SU-DHL-6 (cell line): Measurements from ENCODE around the gene MAPK14.

ENCODE experiments used
- H2AFZ ChIP-seq: fragments of 200-600 bp; sonication (generic); 2 replicates; pipeline ENCODE4 v1.6.1; 2014; ENCODE audit warnings: low read depth, mild to moderate bottlenecking, moderate library complexity, mixed read lengths, antibody characterized with exemption, low read length; ENCODE audit not compliant: severe bottlenecking
- H3F3A ChIP-seq: fragments of 200-600 bp; shearing (Covaris generic); 2 replicates; pipeline ENCODE4 v1.6.0; 2016; ENCODE audit warnings: antibody characterized with exemption, mild to moderate bottlenecking; ENCODE audit not compliant: insufficient read depth
- H3K27ac ChIP-seq: fragments of 200-600 bp; sonication (generic); 2 replicates; pipeline ENCODE4 v1.5.1; 2016; ENCODE audit warnings: low read depth, mild to moderate bottlenecking, low read length, moderate library complexity, mixed read lengths
- H3K27me3 ChIP-seq: fragments of 200-600 bp; sonication (generic), shearing (Covaris generic); 2 replicates; pipeline ENCODE4 v1.6.0; 2014; ENCODE audit warnings: mild to moderate bottlenecking, low read length
- H3K36me3 ChIP-seq: fragments of 200-600 bp; sonication (generic); 2 replicates; pipeline ENCODE4 v1.6.1; 2014; ENCODE audit warnings: mild to moderate bottlenecking, low read length, mixed read lengths
- H3K4me2 ChIP-seq: fragments of 300-600, 200-600 bp; shearing (Covaris generic), sonication (generic); 2 replicates; pipeline ENCODE4 v1.6.0; 2014; ENCODE audit warnings: low read length, low read depth, mild to moderate bottlenecking; ENCODE audit not compliant: poor library complexity, severe bottlenecking
- H3K4me3 ChIP-seq: fragments of 200-600 bp; sonication (generic); 2 replicates; pipeline ENCODE4 v1.5.1; 2014; ENCODE audit warnings: antibody characterized with exemption, low read length, mild to moderate bottlenecking, mixed read lengths; ENCODE audit not compliant: insufficient read depth, poor library complexity, severe bottlenecking
- H3K79me2 ChIP-seq: fragments of 200-600 bp; sonication (generic); 2 replicates; pipeline ENCODE4 v1.6.1; 2014; ENCODE audit warnings: mild to moderate bottlenecking, low read length, moderate library complexity; ENCODE audit not compliant: insufficient read depth
- H3K9ac ChIP-seq: fragments of 200-600 bp; sonication (generic); 2 replicates; pipeline ENCODE4 v1.7.0; 2014; ENCODE audit warnings: mild to moderate bottlenecking, low read length
- H3K9me2 ChIP-seq: fragments of 200-600 bp; sonication (generic); replicated peaks from 2 replicates; pipeline ENCODE4 v1.6.1; 2014; ENCODE audit warnings: low read length; ENCODE audit not compliant: insufficient read depth
- H3K9me3 ChIP-seq: fragments of 200-600 bp; sonication (generic); 2 replicates; pipeline ENCODE4 v1.6.1; 2014; ENCODE audit warnings: low read length, mixed read lengths; ENCODE audit not compliant: insufficient read depth
- H4K20me1 ChIP-seq: fragments of 200-600 bp; sonication (generic); 2 replicates; pipeline ENCODE4 v1.6.1; 2014; ENCODE audit warnings: low read depth, mild to moderate bottlenecking, antibody characterized with exemption, low read length, moderate library complexity, mixed read lengths
- CTCF ChIP-seq: fragments of 200-600 bp; sonication (generic); IDR thresholded peaks from one replicate; pipeline ENCODE4 v1.5.1; 2017; ENCODE audit warnings: antibody characterized with exemption, mild to moderate bottlenecking, low read length, moderate library complexity; ENCODE audit not compliant: insufficient read depth, poor library complexity, severe bottlenecking
- EZH2phosphoT487 ChIP-seq: fragments of 200-600 bp; sonication (generic), shearing (Covaris generic); conservative IDR thresholded peaks from 2 replicates; pipeline ENCODE4 v1.6.1; 2018; ENCODE audit warnings: mild to moderate bottlenecking, antibody characterized with exemption, low read length, moderate library complexity, mixed read lengths

The MAPK14 gene

GRCh38 chr6:36025260-36025931 lies 2.2 kb upstream of the MAPK14 start:
- Histone ChIP-seq H3K27ac (no peak overlapping the region), H3F3A (no peaks in the 10 kb centered on the region; the same call in 1 of the 2 replicates), H2AFZ (no peak overlapping the region), H4K20me1 (peaks cover 11% of the 10 kb centered on the region), H3K4me3 (no peak overlapping the region), H3K9me3 (no peaks in the 10 kb centered on the region), H3K79me2 (peaks cover 28% of the 10 kb centered on the region), H3K9me2 (no peaks in the 10 kb centered on the region), H3K36me3 (peaks cover 6% of the 10 kb centered on the region; the same call in 1 of the 2 replicates), H3K9ac (no peak overlapping the region), H3K4me2 (no peak overlapping the region), H3K27me3 (no peaks in the 10 kb centered on the region)
- TF ChIP-seq EZH2phosphoT487 (no peak), CTCF (no peak)

GRCh38 chr6:36025932-36026327 lies 1.7 kb upstream of the MAPK14 start:
- peaks cover 15% of the 10 kb centered on the region for H4K20me1 ChIP-seq
- no peaks in the 10 kb centered on the region for H3K9me3 ChIP-seq
- H3K27me3 ChIP-seq = no peaks in the 10 kb centered on the region
- no peaks in the 10 kb centered on the region for H3K9me2 ChIP-seq
- no peak overlapping the region for H3K4me3 ChIP-seq
- peaks cover 34% of the 10 kb centered on the region for H3K79me2 ChIP-seq
- H3K27ac ChIP-seq = no peak overlapping the region
- H3K9ac ChIP-seq = no peak overlapping the region
- no peaks in the 10 kb centered on the region; the same call in 1 of the 2 replicates for H3F3A ChIP-seq
- H3K4me2 ChIP-seq = no peak overlapping the region
- no peak for TF ChIP-seq EZH2phosphoT487
- no peak for TF ChIP-seq CTCF
- peaks cover 6% of the 10 kb centered on the region; the same call in 1 of the 2 replicates for H3K36me3 ChIP-seq
- no peak overlapping the region for H2AFZ ChIP-seq

GRCh38 chr6:36028088-36028876 lies 674 bp downstream of the MAPK14 start:
- Histone ChIP-seq H2AFZ (peak overlapping the region; percentile 61), H3K9ac (peak overlapping the region; percentile 86), H3K27ac (peak overlapping the region; percentile 73)

More at GRCh38 chr6:36028088-36028876, 674 bp downstream of the MAPK14 start:
- TF ChIP-seq EZH2phosphoT487 (no peak), CTCF (no peak)
- Histone ChIP-seq H3K9me2 (no peaks in the 10 kb centered on the region), H3K9me3 (no peaks in the 10 kb centered on the region), H3K79me2 (peaks cover 57% of the 10 kb centered on the region), H3K4me3 (peak overlapping the region; percentile 86), H3K36me3 (peaks cover 6% of the 10 kb centered on the region; the same call in 1 of the 2 replicates), H3K27me3 (no peaks in the 10 kb centered on the region), H4K20me1 (peaks cover 31% of the 10 kb centered on the region), H3F3A (peaks cover 6% of the 10 kb centered on the region; the same call in 1 of the 2 replicates), H3K4me2 (peak overlapping the region; percentile 82)
